Erythroblast (primary cell): Measurements from ENCODE around the gene PGGHG.

Experiments used
- DNase-seq, 2 experiments: peaks; one replicate each; lab custom pipeline; 2025; lab: John Stamatoyannopoulos, UW
- GATA1 ChIP-seq: IDR thresholded peaks from 2 replicates; pipeline ENCODE4 v1.6.1; 2011; ENCODE audit warnings: low read depth, mild to moderate bottlenecking, control low read depth, low read length, moderate library complexity
- POLR2A ChIP-seq: IDR thresholded peaks from 2 replicates; pipeline ENCODE4 v1.6.1; 2011; ENCODE audit warnings: mild to moderate bottlenecking, low read length

PGGHG gene

DNA sequence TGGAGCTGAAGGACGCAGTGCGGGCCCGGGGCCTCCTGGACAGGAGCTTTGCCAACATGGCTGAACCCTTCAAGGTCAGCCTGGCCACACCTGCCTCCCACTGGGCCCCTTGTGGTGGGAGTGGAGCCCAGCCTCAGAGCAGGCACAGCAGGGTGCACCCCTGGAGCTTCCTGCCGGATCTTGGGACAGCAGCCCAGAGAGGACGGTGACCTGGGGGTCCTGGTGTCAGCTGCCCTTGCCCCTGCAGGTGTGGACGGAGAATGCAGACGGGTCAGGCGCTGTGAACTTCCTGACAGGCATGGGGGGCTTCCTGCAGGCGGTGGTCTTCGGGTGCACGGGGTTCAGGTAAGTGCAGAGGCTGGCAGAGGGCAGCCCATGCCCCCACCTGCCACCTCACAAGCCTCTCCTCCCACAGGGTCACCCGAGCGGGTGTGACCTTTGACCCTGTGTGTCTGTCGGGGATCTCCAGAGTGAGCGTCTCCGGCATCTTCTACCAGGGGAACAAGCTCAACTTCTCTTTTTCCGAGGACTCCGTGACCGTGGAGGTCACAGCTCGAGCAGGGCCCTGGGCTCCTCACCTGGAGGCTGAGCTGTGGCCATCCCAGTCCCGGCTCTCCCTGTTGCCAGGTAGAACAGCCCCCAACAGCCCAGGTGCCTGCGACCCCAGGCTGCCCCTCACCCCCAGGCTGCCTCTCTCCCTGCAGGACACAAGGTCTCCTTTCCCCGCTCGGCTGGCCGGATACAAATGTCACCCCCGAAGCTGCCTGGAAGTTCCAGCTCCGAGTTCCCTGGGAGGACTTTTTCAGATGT, 5.1 kb downstream of the PGGHG start:
- no peak for TF ChIP-seq POLR2A
- no peak for TF ChIP-seq GATA1
- DNase-seq, result no peak

DNA sequence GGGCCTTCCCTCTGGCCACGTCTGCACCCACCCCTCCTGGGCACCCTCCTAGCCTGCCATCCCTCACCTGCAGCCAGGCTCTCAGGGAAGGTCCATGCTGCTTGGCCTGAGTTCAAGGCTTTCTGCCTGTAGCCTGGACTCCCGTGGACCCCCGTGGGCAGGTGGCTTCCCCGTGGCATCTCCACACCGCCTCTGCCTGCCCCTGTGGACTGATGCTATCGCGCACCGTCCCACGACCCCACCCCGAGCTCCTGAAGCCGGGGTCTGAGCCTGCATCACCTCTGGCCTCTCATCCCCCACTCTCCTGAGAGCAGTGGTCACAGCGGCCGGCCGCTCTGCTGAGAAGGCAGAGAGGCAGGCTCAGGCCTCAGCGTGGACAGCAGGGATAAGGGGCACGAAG, 5.9 kb downstream of the PGGHG start:
- TF ChIP-seq GATA1 (no peak), POLR2A (no peak)
- DNase-seq, result no peak

DNA sequence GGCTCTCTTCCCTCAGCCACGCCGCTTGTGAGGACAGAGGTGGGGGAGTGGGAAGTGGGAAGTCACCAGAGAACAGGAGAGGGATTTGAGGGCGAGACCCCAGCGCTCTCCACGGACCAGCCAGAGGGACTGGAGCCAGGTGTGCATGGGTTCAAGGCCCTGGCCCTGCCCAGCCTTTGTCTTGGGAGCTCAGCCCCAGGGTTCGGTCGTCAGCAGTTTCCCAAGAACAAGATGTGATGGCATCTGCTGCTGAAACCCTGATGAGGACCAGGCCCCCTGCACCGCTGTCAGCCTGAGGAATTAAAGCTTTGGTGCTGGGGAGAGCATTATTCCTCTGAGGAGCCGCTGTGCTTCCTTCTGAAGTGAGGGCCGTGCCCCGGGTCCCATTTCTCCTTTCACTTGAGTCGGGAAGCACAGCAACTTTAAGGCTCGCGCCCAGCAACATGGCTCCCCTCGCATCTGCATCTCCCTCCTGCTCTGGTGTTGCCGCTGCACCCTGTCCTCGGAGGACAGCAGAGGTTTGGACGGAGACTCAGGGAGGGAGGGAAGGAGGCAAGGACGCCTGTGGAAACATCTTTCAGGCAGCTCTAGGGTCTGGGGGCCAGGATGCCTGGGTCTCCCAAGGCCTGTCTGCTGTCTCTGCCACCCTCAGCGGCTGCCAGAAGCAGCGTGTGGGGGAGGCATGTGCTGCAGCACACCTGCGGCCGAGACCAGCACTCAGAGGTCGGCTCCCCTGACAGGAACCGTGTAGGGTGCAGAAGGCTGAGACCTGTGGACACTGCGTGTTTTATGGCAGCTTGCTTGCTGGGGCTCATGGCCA, 6.6 kb downstream of the PGGHG start:
- TF ChIP-seq GATA1 (no peak), POLR2A (no peak)
- DNase-seq, result no peak

GRCh38 chr11:296171-297050, 7.5 kb downstream of the PGGHG start:
- no peak for DNase-seq
- no peak for TF ChIP-seq POLR2A
- TF ChIP-seq GATA1, result no peak

GRCh38 chr11:297051-297585, 8.2 kb downstream of the PGGHG start:
- TF ChIP-seq GATA1 (no peak), POLR2A (no peak)
- DNase-seq, result no peak

- DNase-seq, result no peak
- TF ChIP-seq POLR2A, result no peak
- TF ChIP-seq GATA1, result no peak
Measured at GRCh38 chr11:297586-298405, 8.9 kb downstream of the PGGHG start.

DNA sequence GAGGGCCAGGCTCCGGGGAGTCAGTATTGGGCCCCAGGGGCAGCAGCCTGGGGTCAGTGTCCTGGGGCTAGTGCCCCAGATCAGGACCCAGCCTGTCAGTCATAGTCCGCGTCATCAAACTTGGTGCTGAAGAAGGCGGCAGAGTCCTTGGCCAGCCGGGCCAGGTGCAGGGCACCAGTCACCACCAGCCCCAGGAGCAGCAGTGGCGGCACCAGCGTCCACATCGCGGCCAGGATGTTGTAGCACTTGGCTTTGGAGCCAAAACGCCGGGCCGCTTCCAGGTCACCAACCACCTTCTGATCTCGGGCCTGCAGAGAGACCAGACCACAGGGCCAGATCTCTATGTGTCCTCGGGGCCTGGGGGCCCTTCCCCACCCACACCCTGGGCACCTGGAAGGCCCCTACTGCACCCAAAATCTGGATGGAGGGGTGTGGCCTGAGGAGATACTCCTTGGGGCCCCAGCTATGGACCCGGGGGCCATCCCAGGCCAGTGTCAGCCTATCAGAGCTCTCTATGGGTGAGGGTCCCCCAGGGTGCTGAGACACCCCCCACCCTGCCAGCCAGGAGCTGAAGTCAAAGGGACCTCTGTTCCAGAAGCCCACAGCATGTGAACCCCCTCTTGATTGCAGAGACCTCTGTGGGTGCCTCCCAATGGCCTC, 9.6 kb downstream of the PGGHG start:
- no peak for DNase-seq
- TF ChIP-seq GATA1, result no peak
- TF ChIP-seq POLR2A, result no peak

- no peak for DNase-seq
- no peak for TF ChIP-seq GATA1
- TF ChIP-seq POLR2A, result no peak
Measured at GRCh38 chr11:299081-299891, 10.4 kb downstream of the PGGHG start, which contains the start of gene IFITM5. IFITM5 (minus strand) TSS chr11:299526; CDS start chr11:299490, 36 bp downstream.

GRCh38 chr11:299951-300735, 11.2 kb downstream of the PGGHG start:
- no peak for DNase-seq
- TF ChIP-seq GATA1, result no peak

DNA sequence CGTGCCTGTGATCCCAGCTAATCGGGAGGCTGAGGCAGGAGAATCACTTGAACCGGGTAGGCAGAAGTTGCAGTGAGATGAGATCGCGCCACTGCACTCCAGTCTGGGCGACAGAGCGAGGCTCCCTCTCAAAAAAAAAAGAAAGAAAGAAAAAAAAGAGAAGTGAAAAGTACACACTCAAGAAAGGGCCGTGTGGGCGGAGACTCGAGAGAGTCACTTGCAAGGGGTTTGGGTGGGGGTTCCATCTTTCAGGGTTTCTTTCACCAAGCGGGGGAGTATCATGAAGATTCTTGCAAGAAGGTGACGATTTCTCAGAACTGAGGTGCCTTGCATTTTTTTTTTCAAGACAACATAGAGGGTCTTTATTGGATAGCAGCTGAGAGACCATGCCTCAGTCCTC, 14.4 kb downstream of the PGGHG start:
- TF ChIP-seq POLR2A (no peak), GATA1 (no peak)
- no peak for DNase-seq
